ENCODE results near the gene TFAP2A. TPM values are rescaled to one million over a fixed set of nuclear protein-coding genes. Genes with fewer than 3 reads are reported as not detected.

The TFAP2A gene
- total RNA-seq, 1 donor from 2014 or later, result 9.6 TPM

DNA sequence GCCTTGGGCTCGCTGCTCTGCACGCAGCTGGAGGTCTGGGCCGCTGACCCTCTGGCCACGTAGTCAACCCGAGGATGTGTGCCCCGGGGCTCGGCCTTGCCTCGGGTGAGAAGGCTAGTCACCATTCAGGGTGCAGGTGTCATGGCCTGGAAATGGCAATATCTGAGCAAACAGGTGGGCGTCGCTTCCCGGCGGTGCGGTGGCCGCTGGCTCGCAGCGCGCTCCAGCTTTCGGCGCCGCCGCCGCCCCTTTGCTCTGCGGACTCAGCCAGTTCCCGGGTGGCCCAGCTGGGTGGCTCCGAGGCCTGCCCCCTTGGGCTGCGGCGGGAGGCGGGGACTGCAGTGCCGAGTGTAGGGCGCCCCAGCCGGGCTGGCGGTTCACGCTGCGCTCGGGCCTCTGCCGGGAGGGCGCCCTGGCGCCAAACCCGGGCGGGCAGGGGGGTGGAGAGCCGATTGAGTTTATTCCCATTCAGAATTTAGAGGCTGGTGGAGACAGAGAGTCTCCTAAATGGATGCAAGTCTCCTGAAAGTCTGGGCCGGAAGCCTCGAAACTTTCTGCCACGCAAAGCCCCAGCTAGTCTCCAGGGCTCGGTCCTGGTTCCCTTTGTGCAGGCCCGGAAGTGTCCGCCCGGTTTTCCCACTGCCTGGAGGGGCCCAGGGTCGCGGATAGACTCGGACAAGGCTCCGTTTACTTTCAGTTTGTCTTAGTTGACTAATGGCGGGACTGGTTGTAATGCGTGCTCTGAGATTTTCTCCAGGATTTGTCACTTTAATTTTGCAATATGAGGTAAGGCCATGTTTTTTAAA is 11.3 kb upstream of the TFAP2A start:
- Mint-ChIP-seq H3K36me3 (ENCODE audit: low read depth) (no peaks in the 10 kb centered on the region), H3K27me3 (ENCODE audit: low read depth) (peaks cover 94% of the 10 kb centered on the region), H3K4me1 (peaks cover 19% of the 10 kb centered on the region)

DNA sequence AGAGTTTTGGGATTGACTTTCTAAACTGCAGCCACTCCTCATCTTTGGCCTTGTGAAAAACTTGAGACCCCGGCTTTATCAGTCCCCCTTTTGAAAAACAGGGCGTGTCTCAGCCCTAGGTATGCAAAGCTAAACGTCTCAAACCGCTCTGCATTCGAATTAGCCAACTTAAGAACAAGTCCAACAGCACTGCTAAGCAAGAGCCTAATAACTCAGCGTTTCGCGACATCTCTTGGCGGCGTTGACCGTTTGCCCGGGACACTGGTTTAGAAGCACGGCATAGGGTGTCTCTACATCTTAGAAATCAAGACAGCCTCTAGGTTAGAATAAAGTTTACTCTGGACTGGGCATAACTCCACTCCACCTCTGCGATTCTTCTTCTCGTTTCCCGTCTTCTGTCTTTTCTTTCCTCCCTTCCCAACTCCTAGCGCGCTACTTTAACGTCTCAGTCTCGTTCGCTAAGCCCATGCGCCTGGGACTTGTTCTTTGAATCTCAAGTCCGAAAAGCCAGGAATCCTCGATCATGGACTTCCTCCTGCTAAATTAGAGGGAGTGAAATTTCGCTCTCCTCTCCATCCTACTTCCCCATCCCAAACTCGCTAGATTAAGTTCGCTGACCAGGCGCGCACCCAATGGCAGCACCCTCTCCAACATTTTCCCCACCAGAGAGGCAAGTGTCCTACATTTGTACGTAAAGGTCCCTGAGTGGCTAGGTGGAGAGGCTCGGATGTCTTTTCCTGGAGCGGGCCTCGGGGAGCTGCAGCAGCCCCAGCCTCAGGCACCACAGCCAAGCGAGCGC is 10.5 kb upstream of the TFAP2A start:
- peaks cover 94% of the 10 kb centered on the region for H3K27me3 Mint-ChIP-seq (ENCODE audit: low read depth)
- H3K4me3 Mint-ChIP-seq, result peak overlapping the region; percentile 69

More for the DNA sequence above, 11.3 kb upstream of the TFAP2A start:
- Mint-ChIP-seq H3K9me3 (no peaks in the 10 kb centered on the region), H3K4me3 (peak overlapping the region; percentile 77), H3K27ac (ENCODE audit: unreplicated experiment) (no peak overlapping the region)
- TF ChIP-seq, protein P1, sequence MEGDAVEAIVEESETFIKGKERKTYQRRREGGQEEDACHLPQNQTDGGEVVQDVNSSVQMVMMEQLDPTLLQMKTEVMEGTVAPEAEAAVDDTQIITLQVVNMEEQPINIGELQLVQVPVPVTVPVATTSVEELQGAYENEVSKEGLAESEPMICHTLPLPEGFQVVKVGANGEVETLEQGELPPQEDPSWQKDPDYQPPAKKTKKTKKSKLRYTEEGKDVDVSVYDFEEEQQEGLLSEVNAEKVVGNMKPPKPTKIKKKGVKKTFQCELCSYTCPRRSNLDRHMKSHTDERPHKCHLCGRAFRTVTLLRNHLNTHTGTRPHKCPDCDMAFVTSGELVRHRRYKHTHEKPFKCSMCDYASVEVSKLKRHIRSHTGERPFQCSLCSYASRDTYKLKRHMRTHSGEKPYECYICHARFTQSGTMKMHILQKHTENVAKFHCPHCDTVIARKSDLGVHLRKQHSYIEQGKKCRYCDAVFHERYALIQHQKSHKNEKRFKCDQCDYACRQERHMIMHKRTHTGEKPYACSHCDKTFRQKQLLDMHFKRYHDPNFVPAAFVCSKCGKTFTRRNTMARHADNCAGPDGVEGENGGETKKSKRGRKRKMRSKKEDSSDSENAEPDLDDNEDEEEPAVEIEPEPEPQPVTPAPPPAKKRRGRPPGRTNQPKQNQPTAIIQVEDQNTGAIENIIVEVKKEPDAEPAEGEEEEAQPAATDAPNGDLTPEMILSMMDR (conservative IDR thresholded peaks at IDR 0.05), result no peak
- DNase-seq (ENCODE audit: low read depth, low spot score), result no peak

DNA sequence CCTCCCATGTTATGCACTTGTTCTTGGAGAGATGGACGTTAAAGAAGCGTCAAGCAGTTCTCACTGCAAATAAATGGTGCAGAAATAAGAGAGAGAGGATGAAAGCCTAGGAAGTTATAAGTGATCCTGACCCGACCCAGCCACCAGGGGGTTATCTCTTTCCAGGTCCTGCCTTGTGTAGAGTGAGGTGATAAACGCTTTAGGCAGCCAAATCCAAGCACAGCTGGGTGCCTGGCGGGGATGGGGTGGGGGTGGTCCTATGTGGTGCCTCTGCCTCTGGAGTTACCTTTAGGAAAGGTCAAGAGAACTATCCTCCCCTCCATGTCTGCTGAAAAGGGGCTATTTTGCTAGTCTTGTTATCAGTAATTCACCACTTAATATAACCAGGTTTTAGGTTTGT is 9.2 kb upstream of the TFAP2A start:
- no peak overlapping the region for H3K27ac Mint-ChIP-seq (ENCODE audit: unreplicated experiment)
- TF ChIP-seq, protein P1 (conservative IDR thresholded peaks at IDR 0.05), result peak; percentile 49
- no peak for DNase-seq (ENCODE audit: low read depth, low spot score)

More for the DNA sequence above, 10.5 kb upstream of the TFAP2A start:
- Mint-ChIP-seq H3K9me3 (no peaks in the 10 kb centered on the region), H3K27ac (ENCODE audit: unreplicated experiment) (no peak overlapping the region), H3K36me3 (ENCODE audit: low read depth) (no peaks in the 10 kb centered on the region), H3K4me1 (peaks cover 20% of the 10 kb centered on the region)
- no peak for DNase-seq (ENCODE audit: low read depth, low spot score)
- TF ChIP-seq, protein P1 (conservative IDR thresholded peaks at IDR 0.05), result no peak

DNA sequence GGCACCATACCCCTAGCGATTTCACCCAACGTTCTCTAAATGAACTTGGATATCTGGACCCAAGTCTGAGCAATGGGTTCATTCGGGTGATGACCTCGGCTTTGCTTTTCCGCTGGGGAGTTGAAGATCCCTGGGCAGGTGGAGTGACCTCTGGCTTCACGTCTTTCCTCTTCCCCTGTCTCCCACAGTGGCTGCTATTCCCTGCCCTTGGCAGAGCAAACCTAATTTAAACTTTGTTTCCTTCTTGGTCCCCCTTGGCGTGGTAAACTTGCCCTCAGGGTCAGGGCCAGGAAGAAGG is 7.8 kb upstream of the TFAP2A start:
- H3K9me3 Mint-ChIP-seq, result no peaks in the 10 kb centered on the region
- peak overlapping the region; percentile 45 for H3K4me3 Mint-ChIP-seq
- TF ChIP-seq, protein P1 (conservative IDR thresholded peaks at IDR 0.05), result no peak
- H3K36me3 Mint-ChIP-seq (ENCODE audit: low read depth), result peaks cover 6% of the 10 kb centered on the region
- H3K4me1 Mint-ChIP-seq, result peaks cover 21% of the 10 kb centered on the region
- no peak for DNase-seq (ENCODE audit: low read depth, low spot score)
- H3K27me3 Mint-ChIP-seq (ENCODE audit: low read depth), result peaks cover 98% of the 10 kb centered on the region
- no peak overlapping the region for H3K27ac Mint-ChIP-seq (ENCODE audit: unreplicated experiment)

More for the DNA sequence above, 9.2 kb upstream of the TFAP2A start:
- H3K4me1 Mint-ChIP-seq, result peaks cover 21% of the 10 kb centered on the region
- H3K27me3 Mint-ChIP-seq (ENCODE audit: low read depth), result peaks cover 95% of the 10 kb centered on the region
- no peaks in the 10 kb centered on the region for H3K9me3 Mint-ChIP-seq
- H3K4me3 Mint-ChIP-seq, result peak overlapping the region; percentile 8
- H3K36me3 Mint-ChIP-seq (ENCODE audit: low read depth), result peaks cover 4% of the 10 kb centered on the region

DNA sequence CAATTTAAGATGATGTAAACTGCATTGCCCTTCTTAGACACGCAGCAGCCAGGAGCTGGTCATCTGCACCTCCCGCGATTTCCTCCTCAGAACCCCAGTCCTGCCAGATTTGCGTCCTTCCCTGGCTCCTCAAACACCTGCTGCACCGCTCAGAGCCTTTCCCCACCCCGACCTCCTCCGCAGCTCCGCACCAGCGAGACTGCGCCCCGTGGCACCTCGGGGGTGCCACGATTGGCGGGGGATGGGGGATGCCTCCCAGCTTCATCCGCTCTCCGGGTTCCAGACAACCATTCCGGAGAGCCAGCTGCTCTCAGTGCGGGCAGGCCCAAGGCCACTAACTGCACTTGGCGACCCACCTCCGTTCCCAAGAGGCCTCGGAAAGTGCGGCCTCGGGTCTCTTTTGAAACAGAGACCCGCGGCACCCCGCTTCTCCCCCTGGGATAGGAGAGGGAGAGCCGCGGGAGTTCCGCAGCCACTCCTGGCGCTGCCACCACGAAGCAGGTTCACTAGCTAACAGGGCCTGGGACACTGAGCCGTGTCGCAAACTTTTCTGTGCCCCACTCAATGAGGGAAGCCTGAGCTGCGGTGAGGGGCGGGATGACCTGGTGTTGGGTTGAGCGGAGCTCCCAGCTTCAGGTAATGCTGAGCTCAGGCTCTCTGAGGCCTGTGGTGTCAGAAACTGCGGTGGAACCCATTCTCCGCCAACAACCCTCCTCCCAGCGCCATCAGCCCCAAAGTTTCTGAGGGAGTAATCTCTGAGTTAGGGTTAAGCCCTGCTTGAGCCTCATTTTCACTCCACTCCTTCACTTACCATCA is 7.3 kb upstream of the TFAP2A start:
- Mint-ChIP-seq H3K27me3 (ENCODE audit: low read depth) (peaks cover 98% of the 10 kb centered on the region), H3K36me3 (ENCODE audit: low read depth) (peaks cover 6% of the 10 kb centered on the region), H3K4me1 (peaks cover 23% of the 10 kb centered on the region), H3K4me3 (peak overlapping the region; percentile 13), H3K27ac (ENCODE audit: unreplicated experiment) (no peak overlapping the region), H3K9me3 (no peaks in the 10 kb centered on the region)
- no peak for DNase-seq (ENCODE audit: low read depth, low spot score)
- TF ChIP-seq, protein P1 (conservative IDR thresholded peaks at IDR 0.05), result no peak

All from neural crest cell (in vitro differentiated cells).